ENCODE results near the gene CFAP20DC.
"Not testable (repeated sequence)": the region's sequence is repeated elsewhere in the genome, so short reads cannot be mapped to it uniquely, and the experiment has no call there.

Gene CFAP20DC

DNA sequence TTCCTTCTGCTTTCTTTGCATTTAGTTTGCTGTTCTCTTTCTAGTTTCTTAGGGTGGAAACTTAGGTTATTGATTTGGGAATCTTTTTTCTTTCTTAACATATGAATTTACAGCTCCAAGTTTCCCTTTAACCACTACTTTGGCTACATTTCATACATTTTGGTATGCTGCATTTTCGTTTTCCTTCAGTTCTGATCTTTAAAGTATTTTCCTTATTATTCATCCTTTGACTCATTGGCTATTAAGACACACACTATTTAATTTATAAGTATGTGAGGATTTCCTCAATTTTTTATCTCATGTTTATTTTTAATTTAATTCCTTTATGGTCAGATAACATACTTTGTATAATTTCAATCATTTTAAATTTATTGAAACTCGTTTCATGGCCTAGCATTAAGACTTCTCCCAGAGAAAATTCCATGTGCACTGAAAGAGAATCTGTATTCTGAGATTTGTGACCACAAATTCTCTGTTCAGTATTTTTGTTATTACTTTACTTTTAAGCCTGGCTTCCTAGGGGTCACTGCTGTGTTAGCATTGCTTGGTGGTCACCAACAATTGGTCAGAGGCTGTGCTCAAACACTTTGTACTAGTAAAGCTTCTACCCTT lies 87.7 kb downstream of the CFAP20DC start:
- DNase-seq, result no peak

DNA sequence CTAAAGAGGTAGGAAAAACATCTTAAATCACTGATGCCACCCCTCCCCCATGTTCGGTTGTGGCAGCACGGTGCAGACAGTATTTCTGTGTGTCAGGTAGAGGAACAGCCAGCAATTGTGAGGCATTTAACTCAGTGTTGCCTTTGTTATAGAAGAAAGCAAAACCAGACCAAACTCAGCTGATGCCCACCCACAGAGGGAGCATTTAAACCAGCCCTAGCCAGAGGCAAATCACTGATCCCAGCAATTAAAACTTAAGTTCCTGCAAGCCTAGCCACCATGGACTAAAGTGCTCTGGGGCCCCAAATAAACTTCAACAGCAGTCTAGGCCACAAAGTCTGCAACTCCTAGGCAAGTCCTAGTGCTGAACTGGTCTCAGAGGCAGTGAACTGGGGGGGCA lies 94.5 kb downstream of the CFAP20DC start:
- DNase-seq, result no peak

DNA sequence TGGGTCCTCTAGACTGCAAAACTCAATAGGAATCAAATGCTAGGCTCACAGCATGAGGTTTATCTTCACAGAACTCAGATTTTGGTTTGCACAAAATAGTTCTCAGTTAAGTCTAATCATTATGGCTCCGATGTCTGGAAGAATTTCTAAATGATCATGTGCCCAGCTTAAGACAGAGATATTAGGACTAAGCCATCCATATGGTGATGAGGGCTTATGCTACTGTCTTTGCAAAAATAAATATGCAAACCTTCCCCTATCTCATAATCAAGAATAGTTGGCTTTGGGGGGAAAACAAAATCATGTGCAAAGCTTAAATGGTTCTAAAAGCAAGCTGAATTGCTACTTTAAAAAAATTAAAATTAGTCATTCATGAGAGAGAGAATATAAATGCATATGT lies 96.5 kb downstream of the CFAP20DC start:
- DNase-seq, result no peak

DNA sequence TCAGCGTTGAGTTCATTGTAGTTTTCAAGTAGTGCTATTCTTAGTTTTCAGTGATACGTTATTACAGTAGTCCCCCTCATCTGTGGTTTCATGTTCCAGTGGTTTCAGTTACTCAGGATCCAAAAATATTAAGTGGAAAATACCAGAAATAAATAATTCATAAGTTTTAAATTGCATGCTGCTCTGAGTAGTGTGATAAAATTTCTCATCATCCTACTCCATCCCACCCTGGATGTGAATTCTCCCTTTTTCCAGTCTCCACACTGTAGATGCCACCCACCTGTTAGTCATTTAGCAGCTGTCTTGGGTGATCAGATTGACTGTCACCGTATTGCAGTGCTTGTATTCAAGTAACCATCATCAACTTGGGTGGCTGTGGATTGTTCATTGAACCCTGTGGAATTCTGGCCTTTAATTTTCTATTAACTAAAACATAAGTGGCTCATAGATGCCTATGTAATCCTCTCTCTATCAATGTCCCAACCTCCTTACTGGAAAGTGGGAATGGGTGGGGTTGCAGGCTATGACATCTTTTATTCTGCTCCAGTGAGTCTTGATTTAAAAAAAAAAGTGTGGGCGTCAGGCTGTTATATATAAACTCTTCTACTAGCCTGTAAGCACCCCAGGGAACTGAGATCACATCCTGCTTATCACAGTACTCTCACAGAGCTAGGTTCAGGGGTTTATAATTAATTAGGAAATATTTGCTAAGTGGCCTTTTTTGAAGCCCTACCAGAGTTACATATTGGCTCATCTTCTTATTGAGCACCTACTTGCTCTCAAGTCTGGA lies 97.5 kb downstream of the CFAP20DC start:
- no peak for DNase-seq

DNA sequence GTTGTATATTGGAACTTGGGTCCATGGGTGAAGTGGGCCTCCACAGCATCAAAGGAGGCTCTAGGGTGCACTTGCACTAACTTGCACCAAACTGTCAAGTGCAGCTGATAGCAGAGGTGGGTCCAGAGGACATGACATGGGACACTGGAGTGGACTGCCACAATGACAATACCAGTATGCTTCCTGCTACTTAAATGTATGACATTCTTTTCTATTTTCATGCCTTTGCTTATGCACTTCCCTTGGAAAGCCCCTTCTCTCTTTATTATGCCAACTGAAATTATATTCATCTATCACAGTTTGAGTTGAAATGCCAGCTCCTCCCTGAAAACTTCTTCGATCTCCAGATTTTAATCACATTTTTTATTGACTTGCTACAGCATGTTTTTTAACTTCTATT lies 101.8 kb downstream of the CFAP20DC start:
- no peak for DNase-seq

DNA sequence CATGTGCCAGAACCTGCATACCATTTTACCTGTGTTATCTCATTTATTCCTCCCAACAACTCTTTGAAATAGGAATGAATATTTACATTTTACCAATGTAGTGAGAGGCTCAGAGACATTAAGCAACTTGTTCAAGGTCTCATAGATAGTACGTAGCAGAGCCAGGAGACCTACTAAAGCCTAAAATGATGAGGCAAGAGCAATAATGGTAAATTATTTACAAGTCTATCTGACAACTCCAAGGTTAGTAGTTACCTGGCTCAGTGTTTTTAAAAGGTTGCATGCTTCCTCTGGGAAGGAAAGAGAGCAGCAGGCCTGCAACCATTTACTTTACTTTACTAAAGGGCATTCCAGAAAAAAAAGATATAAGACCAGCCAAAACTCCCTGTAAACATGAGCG lies 103.0 kb downstream of the CFAP20DC start:
- no peak for DNase-seq

DNA sequence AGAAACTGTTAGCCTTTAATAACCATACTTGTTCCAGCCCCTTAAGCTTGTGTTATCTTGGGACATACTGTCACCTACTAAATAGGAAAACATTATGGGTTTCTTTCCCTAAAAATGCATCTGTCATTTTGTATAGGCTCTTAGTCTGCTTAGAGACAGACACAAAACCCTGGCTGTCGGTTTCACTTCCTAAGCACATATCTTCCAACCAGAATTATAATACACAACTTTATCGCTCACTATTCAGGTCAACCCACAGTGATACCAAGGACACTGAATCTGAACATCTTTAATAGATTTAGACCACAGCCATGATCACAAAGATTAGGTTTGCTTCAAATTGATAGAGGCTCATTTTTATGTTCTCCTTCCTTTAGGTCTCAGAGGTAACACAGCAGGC lies 111.8 kb downstream of the CFAP20DC start:
- DNase-seq, result no peak

DNA sequence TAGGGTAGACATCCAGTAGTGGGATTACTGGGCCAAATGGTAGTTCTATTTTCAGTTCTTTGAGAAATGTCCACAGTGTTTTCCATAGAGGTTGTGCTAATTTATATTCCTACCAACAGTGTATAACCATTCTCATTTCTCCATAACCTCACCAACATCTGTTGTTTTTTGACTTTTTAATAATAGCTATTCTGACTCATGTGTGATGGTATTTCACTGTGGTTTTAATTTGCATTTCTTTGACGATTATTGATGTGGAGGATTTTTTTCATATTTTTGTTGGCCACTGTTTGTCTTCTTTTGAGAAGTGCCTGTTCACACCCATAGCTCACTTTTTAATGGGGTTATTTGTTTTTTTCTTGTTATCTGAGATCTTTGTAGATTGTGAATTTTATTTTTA lies 125.2 kb downstream of the CFAP20DC start:
- no peak for DNase-seq

DNA sequence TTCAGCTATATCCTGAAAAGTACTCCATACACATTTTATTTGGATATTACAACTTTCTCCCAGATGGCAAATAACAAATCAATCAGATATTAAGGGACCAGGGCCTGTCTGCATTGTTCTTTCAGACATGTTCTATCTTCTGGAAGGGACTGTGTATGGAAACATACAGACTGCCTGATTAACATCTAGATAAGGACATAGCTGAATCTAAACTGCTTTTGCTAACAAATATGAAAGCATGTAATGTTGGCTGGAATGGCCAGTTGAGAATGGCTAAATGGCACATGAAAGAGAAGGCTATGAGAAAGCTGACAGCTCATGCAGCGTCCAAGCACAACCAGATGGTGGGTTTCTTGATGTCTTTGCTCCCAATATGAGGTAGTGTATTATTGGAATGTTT lies 149.4 kb downstream of the CFAP20DC start:
- DNase-seq, result peak; percentile 55

DNA sequence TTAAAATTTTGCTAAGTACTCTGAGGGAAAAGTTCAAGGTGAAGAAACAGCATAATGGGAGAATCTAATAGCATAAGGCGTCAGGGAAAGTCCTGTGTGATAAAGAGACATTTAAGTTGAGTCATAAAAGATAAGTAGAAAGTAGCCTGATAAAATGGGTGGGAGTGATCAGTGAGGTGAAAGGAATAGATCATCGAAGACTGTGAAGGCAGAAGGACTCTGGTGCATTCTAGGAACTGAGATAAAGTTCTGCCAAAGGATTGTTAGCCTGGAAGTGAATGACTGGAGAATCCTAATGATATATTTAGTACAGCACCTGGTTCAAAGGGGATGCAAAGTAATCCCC lies 149.9 kb downstream of the CFAP20DC start:
- DNase-seq, result no peak

DNA sequence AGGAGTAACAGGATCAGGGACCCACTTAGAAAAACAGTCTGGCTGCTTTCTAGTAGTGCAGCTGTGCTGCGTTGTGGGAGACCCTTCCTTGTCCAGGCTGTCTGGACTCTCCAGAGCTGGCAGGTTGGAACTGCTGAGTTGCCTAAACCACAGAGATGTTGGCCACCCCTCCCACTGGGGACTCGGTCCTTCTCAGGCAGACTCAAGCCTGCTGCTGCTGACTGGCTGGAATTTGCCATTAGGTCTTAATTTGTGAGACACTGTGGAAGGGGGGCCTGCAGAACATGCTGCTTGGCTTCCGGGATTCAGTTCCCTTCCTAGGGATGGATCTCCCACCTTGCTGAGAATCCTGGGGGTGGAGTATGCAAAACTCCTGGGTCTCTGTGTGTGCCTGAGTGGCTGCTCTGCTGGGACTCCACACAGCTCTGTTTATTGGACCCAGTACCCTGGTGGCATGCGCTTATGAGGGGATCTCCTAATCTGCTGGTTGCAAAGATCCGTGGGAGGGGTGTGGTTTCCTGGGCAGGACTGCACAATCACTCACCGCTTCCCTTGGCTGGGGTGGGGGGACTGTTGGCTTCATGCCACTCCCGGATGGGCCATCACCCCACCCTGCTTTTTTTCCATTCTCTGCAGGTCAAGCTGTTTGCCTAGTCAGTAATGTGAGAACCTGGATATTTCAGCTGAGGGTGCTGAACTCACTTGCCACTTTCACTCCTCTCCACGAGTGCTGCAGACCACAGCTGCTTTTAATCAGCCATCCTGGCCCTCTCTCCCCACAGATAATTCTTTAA lies 150.5 kb downstream of the CFAP20DC start:
- peak; percentile 98 for DNase-seq

DNA sequence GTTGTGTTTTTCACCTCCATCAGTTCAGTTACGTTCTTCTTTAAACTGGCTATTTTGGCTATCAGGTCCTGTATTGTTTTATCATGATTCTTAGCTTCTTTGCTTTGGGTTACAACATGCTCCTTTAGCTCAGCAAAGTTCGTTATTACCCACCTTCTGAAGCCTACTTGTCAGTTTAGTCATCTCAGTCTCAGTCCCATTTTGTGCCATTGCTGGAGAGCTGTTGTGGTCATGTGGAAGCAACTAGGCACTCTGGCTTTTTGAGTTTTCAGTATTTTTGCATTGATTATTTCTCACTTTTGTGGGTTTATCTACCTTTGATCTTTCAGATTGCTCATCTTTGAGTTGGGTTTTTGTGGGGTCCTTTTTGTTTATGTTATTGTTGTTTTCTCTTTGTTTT lies 151.3 kb downstream of the CFAP20DC start:
- peak; percentile 22 for DNase-seq

DNA sequence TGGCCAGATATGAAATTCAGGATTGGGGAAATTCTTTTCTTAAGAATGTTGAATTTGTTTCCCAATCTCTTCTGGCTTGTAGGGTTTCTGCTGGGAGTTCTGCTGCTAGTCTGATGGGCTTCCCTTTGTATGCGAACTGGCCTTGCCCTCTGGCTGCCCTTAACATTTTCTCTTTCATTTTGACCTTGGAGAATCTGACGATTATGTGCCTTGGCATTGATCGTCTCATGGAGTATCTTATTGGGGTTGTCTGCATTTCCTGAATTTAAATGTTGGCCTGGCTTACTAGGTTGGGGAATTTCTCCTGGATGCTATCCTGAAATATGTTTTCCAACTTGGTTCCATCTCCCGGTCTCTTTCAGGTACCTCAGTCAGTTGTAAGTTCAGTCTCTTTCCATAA lies 152.2 kb downstream of the CFAP20DC start:
- no peak for DNase-seq

DNA sequence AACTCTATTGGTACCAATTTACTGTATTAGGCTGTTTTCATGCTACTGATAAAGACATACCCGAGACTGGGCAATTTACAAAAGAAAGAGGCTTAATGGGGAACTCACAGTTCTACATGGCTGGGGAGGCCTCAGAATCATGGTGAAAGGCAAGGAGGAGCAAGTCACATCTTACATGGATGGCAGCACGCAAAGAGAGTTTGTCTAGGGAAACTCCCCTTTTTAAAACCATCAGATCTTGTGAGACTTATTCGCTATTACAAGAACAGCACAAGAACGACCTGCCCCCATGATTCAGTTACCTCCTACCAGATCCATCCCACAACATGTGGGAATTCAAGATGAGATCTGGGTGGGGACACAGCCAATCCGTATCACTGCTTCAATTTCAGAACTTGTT lies 154.1 kb downstream of the CFAP20DC start:
- DNase-seq, result not testable (repeated sequence)

DNA sequence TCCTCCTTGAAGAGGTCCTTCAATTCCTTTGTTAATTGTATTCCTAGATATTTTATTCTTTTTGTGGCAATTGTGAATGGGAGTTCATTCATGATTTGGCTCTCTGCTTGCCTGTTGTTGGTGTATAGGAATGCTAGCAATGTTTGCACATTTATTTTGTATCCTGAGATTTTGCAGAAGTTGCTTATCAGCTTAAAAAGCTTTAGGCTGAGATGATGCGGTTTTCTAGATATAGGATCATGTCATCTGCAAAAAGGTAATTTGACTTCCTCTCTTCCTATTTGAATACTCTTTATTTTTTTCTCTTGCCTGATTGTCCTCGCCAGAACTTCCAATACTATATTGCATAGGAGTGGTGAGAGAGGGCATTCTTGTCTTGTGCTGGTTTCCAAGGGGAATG lies 157.3 kb downstream of the CFAP20DC start:
- peak; percentile 68 for DNase-seq

DNA sequence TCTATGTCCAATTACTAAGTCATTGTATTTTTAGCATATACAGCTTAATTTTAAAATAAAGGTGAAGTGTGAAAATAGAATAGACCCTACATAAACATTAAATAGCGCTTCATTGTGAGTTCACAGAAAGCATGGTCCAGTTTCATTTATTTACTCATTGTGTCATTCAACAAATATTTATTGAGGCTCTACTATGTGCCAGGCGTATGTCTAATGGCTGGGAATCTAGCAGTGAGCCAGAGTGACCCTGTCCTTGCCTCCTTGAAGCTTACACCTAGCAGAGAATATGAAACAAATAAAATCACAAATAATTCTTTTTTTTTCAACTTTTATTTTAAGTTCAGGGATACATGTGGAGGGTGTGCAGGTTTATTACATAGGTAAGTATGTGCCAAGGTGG lies 161.7 kb downstream of the CFAP20DC start:
- DNase-seq, result no peak

DNA sequence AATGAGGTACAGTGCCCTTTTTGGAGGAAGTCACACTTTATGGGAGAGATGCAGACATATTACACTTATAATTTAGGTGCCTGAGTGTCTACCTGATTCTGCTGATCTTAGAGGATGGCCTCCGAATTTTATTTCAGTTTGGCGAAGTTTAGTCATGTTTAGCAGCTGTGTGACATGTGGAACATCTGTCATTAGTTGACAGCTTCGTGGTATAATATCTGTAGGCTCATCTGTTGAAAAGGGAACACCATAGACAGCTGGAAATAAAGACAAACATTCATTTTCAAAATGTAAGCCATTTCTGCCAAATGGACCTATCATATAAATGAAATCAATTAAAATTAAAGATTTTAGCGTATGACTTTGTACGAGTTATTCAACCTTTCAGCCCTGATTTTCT lies 165.4 kb downstream of the CFAP20DC start:
- DNase-seq, result peak; percentile 75

DNA sequence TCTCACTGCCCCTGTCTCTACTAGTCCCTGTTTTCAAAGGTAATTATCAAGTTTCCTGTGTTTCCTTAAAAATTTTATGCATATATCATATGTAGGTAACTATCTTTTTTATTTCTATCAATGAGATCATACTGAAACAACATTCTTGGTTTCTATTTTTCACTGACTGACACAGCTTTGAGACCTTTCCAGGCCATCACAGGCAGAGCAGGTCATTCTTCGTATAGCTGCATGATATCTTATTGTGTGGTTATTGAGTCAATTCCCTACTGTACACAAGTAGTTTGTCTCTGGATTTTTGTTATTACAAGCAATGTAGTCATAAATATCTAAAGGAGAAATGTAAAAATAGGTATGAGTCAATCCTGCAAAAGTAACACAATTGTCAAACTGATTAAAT lies 169.6 kb downstream of the CFAP20DC start:
- no peak for DNase-seq

DNA sequence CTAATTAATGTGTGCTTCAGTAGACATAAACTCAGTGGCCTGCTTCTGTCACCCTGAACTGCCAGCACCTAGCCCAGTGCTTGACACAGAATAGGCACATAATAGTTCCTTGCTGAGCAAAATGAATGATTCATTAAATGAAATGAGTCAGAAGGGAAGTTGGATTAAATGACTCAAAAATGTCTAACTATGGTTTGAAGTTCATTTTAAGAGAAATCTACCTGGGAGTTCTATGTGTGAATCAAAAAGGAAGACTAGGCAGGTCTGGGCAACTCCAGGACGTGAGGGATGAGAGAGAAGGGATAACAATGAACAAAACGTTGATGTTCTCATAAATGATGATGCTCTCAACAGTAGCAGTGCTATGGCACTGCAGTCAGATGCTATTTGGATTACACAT lies 175.0 kb downstream of the CFAP20DC start:
- no peak for DNase-seq

DNA sequence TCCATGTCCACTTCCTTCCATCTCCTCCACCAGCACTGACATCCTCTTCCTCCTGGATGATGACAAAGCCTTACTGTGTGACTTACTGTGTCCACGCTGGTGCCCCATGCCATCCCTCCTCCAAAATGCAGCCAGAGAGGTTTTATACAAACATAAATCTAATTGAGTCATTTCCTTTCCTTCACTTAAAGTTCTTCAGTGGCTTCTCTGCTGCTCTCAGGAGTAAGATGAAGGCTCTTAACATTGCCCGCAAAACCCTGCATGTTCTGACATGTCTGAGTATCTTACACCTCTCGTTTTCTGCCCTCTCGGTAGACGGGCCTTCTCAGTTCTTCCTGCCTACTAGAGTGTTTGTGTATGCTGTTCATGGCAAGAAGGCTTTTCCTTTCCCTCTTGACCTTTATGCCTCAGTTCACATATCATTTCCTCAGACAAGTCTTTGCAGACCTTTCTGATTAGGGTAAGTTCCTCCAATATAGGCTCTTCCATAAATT lies 175.5 kb downstream of the CFAP20DC start:
- no peak for DNase-seq

DNA sequence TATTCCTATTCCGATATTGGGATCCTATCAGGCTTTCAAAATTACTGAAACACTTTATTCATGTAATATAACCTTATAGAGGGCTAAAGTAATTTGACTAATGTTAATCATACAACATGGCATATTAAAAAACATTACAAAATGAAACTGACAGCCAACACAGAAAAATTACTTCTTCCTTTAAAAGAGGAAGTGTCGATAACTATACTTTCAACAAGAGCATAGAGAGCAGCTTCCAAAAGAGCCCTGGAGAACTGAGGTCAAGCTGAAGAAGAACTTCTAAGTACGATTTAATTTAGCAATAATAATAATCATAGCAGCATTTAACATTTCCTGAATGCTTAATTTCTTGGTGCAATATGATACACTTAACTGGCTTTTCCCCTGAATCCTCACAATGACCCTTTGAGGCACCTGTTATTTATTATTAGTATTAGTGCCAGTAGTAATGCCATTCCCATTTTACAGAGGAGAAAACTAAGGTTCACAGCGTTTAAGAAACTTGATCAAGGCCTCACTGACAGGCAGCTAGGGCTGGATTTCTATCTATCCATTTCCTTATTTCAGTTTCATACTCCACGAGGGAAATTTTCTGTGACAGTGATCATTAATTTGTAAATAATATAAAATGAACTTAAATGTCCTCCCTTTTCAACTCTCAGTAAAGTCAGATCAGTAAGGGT lies 181.6 kb downstream of the CFAP20DC start:
- peak; percentile 73 for DNase-seq

DNA sequence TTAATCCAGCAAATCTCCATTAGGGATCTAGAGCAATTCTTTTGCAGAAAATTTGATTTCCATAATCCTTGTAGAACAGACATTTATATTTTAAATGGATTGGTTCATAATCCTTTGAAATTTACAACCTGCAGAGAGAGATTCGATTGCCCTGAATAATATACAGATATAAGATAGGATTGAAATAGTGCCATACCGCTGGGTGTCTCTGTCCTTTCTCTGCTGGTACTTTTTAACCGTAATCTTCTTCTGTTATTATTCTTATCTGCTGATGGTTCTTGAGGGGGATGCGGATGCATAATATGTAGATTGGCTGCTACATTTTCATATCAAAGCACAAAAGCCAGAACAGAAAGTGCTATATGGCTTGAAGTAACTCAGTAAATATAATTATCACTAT lies 182.2 kb downstream of the CFAP20DC start:
- DNase-seq, result no peak

DNA sequence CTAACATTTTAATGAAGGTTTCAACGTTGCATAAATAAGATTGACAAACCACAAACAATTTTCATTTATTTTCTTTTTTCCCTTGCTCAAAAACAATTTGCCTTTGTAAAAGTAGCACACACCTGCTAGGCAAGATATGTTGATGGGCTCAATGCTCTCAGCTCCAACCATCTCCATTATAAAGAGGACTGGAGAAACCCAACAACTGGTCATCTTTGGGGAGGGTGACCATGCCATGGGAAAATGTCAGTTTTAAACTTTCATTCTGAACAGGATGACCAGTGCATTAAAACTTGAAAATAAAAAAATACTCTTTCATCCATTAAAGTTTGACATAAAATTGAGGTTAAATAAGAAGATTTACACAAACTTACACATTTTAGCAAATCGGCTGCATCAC lies 183.7 kb downstream of the CFAP20DC start:
- DNase-seq, result no peak

Data from hematopoietic multipotent progenitor cell treated with erythropoietin and hydrocortisone succinate and interleukin-3 and kit ligand, for 4 days (in vitro differentiated cells).